Skeletal muscle tissue (tissue), 4 donors: ENCODE data around the gene CCIN. TPM values are rescaled to one million over a fixed set of nuclear protein-coding genes. Genes with fewer than 3 reads are reported as not detected.
A peak's percentile ranks its signal among the peaks of the same experiment; 100 is the strongest.

ENCODE experiments used
- H3K27ac ChIP-seq: one replicate; pipeline ENCODE4 v1.7.0; 2013; ENCODE audit warnings: mild to moderate bottlenecking, low read depth, low read length, inconsistent platforms
- H3K27me3 ChIP-seq, 3 donors: one replicate each; pipeline ENCODE4 v1.7.0; 2013; ENCODE audit warnings: low read length in 3 of 3; ENCODE audit not compliant: control insufficient read depth in 3 of 3, insufficient read depth in 3 of 3
- H3K36me3 ChIP-seq, 3 donors: one replicate each; pipeline ENCODE4 v1.7.0; 2013; ENCODE audit warnings: low read length in 3 of 3; ENCODE audit not compliant: control insufficient read depth in 3 of 3, insufficient read depth in 3 of 3
- H3K4me1 ChIP-seq, 3 donors: one replicate each; pipeline ENCODE4 v1.7.0; 2013; ENCODE audit warnings: low read length in 3 of 3, mild to moderate bottlenecking in 3 of 3; ENCODE audit not compliant: control insufficient read depth in 3 of 3, insufficient read depth in 3 of 3
- H3K4me3 ChIP-seq, 3 donors: one replicate each; pipeline ENCODE4 v1.7.0; 2013; ENCODE audit warnings: low read length in 3 of 3
- H3K9ac ChIP-seq, 3 donors: one replicate each; pipeline ENCODE4 v1.7.0; 2013; ENCODE audit warnings: low read length in 3 of 3, mild to moderate bottlenecking in 3 of 3, moderate library complexity in 2 of 3, low read depth in 1 of 3
- H3K9me3 ChIP-seq, 3 donors: one replicate each; pipeline ENCODE4 v1.7.0; 2013; ENCODE audit warnings: low read length in 3 of 3; ENCODE audit not compliant: control insufficient read depth in 3 of 3
- total RNA-seq: library from RNA; depleted of rRNA; stranded (reverse); fragments of >200 nt; gene quantifications from one replicate; pipeline ENCODE4 v1.2.3, GENCODE V29; 2014
- donor health status: Osteomylitis.

CCIN gene
- total RNA-seq, 1 donor from 2014 or later: 1.0 TPM

DNA sequence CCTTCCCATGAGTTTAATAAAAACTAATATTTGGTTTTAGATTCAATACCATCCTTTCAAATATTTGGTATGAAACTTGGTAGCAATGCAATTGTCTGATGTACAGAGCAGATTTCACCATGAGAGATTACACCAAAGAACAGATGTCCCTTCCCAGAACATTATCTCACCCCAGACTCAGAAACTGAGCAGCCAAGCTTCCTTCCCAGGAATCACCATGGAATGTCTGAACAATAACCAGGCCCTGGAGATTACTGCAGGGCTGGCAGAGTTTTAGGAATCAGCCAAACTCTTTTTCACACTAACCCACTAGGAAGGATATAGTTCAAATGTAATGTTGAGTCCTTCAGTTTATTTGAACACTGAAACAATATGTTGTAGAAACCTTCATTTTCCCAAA, 45.4 kb downstream of the CCIN start:
- Histone ChIP-seq H3K36me3 (peaks cover 18 to 48% (median 46%) of the 10 kb centered on the region in 3 donors), H3K4me1 (peaks cover 27 to 44% (median 42%) of the 10 kb centered on the region in 3 donors), H3K4me3 (peak overlapping the region in 1 of 3 donors; percentile 18), H3K9ac (no peak overlapping the region), H3K9me3 (no peaks in the 10 kb centered on the region), H3K27ac (peak overlapping the region; percentile 49), H3K27me3 (no peaks in the 10 kb centered on the region)

DNA sequence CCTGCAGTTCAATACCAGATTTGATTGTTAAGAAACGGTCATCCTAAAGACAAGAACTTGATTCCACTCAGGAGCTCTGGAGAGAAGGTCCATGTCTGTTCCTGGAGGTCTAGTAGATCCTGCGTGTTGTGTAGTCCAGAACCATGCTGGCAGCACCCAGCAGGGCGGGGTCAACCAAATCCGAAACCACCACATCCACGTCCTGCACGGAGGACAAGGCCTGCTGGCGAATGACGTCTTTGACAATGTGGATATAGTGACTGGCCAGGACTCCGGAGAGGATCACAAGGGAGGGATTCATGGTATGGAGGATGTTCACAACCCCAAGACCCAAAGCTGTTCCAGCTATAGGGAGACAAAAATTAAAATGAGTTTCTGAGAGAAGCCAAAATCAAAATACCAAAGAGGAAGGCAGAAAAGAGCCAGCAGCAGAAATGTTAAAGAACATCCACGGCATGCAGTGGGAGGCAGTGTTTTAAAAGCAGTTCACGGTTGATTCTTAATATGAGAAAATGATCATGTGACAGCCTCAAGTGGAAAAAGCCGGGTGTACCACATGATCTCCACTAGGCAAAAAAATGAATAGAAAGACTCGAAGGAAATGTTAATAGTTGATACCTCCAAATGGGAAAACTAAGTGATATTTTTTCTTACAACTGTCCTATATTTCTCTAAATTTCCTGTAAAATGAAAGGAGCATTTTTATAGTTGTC, 48.2 kb downstream of the CCIN start:
- H3K4me1 ChIP-seq: peaks cover 14 to 23% (median 20%) of the 10 kb centered on the region in 3 donors
- H3K4me3 ChIP-seq: no peak overlapping the region
- peaks cover 0 to under 1% (median 0%) of the 10 kb centered on the region in 3 donors for H3K9me3 ChIP-seq
- H3K9ac ChIP-seq: no peak overlapping the region
- H3K27ac ChIP-seq: no peak overlapping the region
- H3K27me3 ChIP-seq: no peaks in the 10 kb centered on the region
- H3K36me3 ChIP-seq: peaks cover 35 to 57% (median 51%) of the 10 kb centered on the region in 3 donors

- Histone ChIP-seq H3K27me3 (no peaks in the 10 kb centered on the region), H3K9me3 (peaks cover 3 to 4% (median 3%) of the 10 kb centered on the region in 3 donors), H3K4me1 (peaks cover 8 to 20% (median 18%) of the 10 kb centered on the region in 3 donors), H3K9ac (no peak overlapping the region), H3K27ac (no peak overlapping the region), H3K4me3 (no peak overlapping the region), H3K36me3 (peaks cover 41 to 60% (median 51%) of the 10 kb centered on the region in 3 donors)
Measured at GRCh38 chr9:36218011-36218410, 48.8 kb downstream of the CCIN start.

- Histone ChIP-seq H3K36me3 (peaks cover 43 to 61% (median 55%) of the 10 kb centered on the region in 3 donors), H3K27ac (no peak overlapping the region), H3K4me1 (peaks cover 5 to 20% (median 17%) of the 10 kb centered on the region in 3 donors), H3K27me3 (no peaks in the 10 kb centered on the region), H3K4me3 (no peak overlapping the region), H3K9ac (no peak overlapping the region), H3K9me3 (peaks cover 3 to 4% (median 3%) of the 10 kb centered on the region in 3 donors)
Measured at GRCh38 chr9:36218411-36218901, 49.3 kb downstream of the CCIN start.

Other genes with a start within 250 kb of the CCIN start
- not detected for gene OR2S2, start 211.2 kb upstream of the CCIN start, total RNA-seq
- 14.6 TPM for gene RECK, start 132.5 kb upstream of the CCIN start, total RNA-seq
- 69.4 TPM for gene GLIPR2, start 32.7 kb upstream of the CCIN start, total RNA-seq
- 114 TPM for gene CLTA, start 21.5 kb downstream of the CCIN start, total RNA-seq
- 15.1 TPM for gene GNE, start 89.1 kb downstream of the CCIN start, total RNA-seq
- gene RNF38, start 230.9 kb downstream of the CCIN start, total RNA-seq: 16.7 TPM